ENCODE results near the gene DCTN3. TPM values are rescaled to one million over a fixed set of nuclear protein-coding genes. Genes with fewer than 3 reads are reported as not detected.

DCTN3 gene
- total and polyA plus RNA-seq, 3 experiments from 2014 or later, result 83.3 to 128 (median 83.4) TPM

GRCh38 chr9:34627716-34628655 lies 7.7 kb upstream of the DCTN3 start:
- Mint-ChIP-seq H3K27me3 (peaks cover 48 to 64% of the 10 kb centered on the region in 2 donors), H3K9me3 (no peaks in the 10 kb centered on the region), H3K4me3 (peak overlapping the region; percentile 80 to 89 (median 83)), H3K27ac (peak overlapping the region in 4 of 8 donors; percentile 17 to 51 (median 37)), H3K4me1 (peaks cover 19 to 25% (median 19%) of the 10 kb centered on the region in 3 donors), H3K36me3 (no peaks in the 10 kb centered on the region)
- Histone ChIP-seq H3K9me3 (ENCODE audit: low read length) (no peaks in the 10 kb centered on the region), H3K36me3 (ENCODE audit: insufficient read depth, low read length) (no peaks in the 10 kb centered on the region), H3K27me3 (ENCODE audit: insufficient read depth, low read length, poor library complexity, severe bottlenecking) (peaks cover 49% of the 10 kb centered on the region), H3K27ac (ENCODE audit: low read depth, low read length) (no peak overlapping the region), H3K4me1 (ENCODE audit: insufficient read depth, low read length) (peaks cover 16% of the 10 kb centered on the region), H3K4me3 (ENCODE audit: low read length) (peak overlapping the region; percentile 45)
- ChIA-PET CTCF (interaction anchor here (1.2 kb wide), 1 partner anchor 8 kb away, joined by 4 read pairs; the partner anchor contains the start of gene DCTN3), POLR2A (interaction anchor here (0.6 kb wide), 1 partner anchor 10 kb away, joined by 3 read pairs; the partner anchor contains the start of gene SIGMAR1)
- no peak for DNase-seq

DNA sequence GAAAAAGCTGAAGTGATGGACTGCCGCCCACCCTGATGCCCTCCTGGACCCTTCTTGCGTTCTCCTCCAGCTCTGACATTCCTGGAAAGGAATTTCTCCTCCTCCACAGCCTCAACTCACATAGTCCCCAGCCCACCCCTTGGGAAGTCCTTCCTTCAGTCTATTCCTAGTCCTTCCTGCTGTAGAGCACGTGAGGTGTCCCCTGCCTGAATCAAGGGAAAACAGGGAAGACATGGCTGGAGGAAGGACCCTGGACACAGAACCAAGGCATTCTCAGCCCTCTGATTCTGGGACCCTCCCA lies 4.8 kb upstream of the DCTN3 start:
- H3K4me1 Mint-ChIP-seq, result peaks cover 25 to 36% (median 27%) of the 10 kb centered on the region in 3 donors
- H3K4me3 Mint-ChIP-seq, result no peak overlapping the region
- Histone ChIP-seq H3K36me3 (ENCODE audit: insufficient read depth, low read length) (no peaks in the 10 kb centered on the region), H3K4me3 (ENCODE audit: low read length) (no peak overlapping the region), H3K27me3 (ENCODE audit: insufficient read depth, low read length, poor library complexity, severe bottlenecking) (peaks cover 59% of the 10 kb centered on the region), H3K4me1 (ENCODE audit: insufficient read depth, low read length) (peaks cover 23% of the 10 kb centered on the region), H3K27ac (ENCODE audit: low read depth, low read length) (no peak overlapping the region), H3K9me3 (ENCODE audit: low read length) (no peaks in the 10 kb centered on the region)
- no peaks in the 10 kb centered on the region for H3K9me3 Mint-ChIP-seq
- H3K36me3 Mint-ChIP-seq, result peaks cover 0 to 5% (median 0%) of the 10 kb centered on the region in 3 donors
- peaks cover 65 to 71% of the 10 kb centered on the region in 2 donors for H3K27me3 Mint-ChIP-seq
- no peak overlapping the region for H3K27ac Mint-ChIP-seq
- ChIA-PET CTCF (interaction anchor here (1.5 to 7.6 kb wide), 2 partner anchors 11 to 13 kb away, joined by 4 to 97 read pairs; partner anchors contain the start of genes RPP25L and SIGMAR1), POLR2A (no interaction called here)
- no peak for DNase-seq

GRCh38 chr9:34624475-34625185 lies 4.3 kb upstream of the DCTN3 start:
- Histone ChIP-seq H3K4me1 (ENCODE audit: insufficient read depth, low read length) (peaks cover 26% of the 10 kb centered on the region), H3K36me3 (ENCODE audit: insufficient read depth, low read length) (no peaks in the 10 kb centered on the region), H3K27ac (ENCODE audit: low read depth, low read length) (no peak overlapping the region), H3K27me3 (ENCODE audit: insufficient read depth, low read length, poor library complexity, severe bottlenecking) (peaks cover 59% of the 10 kb centered on the region), H3K9me3 (ENCODE audit: low read length) (no peaks in the 10 kb centered on the region), H3K4me3 (ENCODE audit: low read length) (no peak overlapping the region)
- no peaks in the 10 kb centered on the region for H3K9me3 Mint-ChIP-seq
- ChIA-PET CTCF (interaction anchor here (1.5 to 7.6 kb wide), 2 partner anchors 11 to 12 kb away, joined by 4 to 97 read pairs; partner anchors contain the start of genes RPP25L and SIGMAR1), POLR2A (no interaction called here)
- H3K27ac Mint-ChIP-seq, result no peak overlapping the region
- no peak for DNase-seq
- peaks cover 0 to 9% (median 0%) of the 10 kb centered on the region in 3 donors for H3K36me3 Mint-ChIP-seq
- H3K4me3 Mint-ChIP-seq, result no peak overlapping the region
- peaks cover 60 to 66% of the 10 kb centered on the region in 2 donors for H3K27me3 Mint-ChIP-seq
- peaks cover 29 to 41% (median 32%) of the 10 kb centered on the region in 3 donors for H3K4me1 Mint-ChIP-seq

DNA sequence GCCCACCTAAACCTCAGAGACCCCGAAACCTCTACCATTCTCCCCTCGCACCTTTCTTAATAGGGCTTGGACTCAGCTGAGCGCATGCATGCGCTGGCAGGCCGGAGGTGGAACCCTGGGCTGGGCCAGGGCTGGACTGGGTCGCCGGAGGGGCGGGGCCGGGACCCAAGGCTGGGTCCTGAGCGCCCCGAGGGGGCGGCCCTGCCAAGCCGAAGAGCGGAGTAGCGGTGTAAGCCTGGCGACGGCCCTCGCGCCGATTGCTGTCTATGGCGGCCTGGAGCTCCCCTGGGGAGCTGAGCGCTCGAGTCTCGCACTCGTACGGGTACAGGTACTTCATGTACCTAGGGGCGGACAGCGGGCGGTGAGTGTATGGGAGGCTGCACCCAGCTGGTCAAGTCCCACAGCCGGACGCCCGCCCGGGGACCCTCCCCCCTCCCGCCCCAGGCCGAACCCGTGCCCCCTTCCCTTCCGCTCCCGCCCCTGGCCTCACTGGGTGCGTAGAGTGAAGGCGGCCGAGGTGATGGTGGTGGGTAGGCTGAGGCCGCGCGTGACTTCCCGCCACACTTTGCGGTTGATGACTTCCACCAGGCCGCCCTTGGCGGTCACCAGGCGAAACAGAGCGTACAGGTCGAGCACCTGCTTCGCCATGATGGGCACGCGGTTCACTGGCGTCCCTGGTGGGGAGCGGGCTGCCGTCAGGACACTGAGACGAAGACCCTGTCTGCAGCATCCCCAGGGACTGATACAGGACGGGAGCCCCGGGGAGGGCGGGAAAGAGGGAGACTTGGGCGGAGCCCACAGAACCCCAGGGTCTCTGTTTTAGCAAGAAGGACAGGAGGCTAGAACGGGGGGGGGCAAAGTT lies 3.3 kb upstream of the DCTN3 start:
- POLR2A ChIA-PET, result interaction anchor here (0.6 kb wide), 1 partner anchor 42 kb away, joined by 3 read pairs; no protein-coding TSS in a partner anchor
- Histone ChIP-seq H3K4me1 (ENCODE audit: insufficient read depth, low read length) (peaks cover 29% of the 10 kb centered on the region), H3K9me3 (ENCODE audit: low read length) (no peaks in the 10 kb centered on the region), H3K36me3 (ENCODE audit: insufficient read depth, low read length) (no peaks in the 10 kb centered on the region), H3K27ac (ENCODE audit: low read depth, low read length) (no peak overlapping the region), H3K27me3 (ENCODE audit: insufficient read depth, low read length, poor library complexity, severe bottlenecking) (peaks cover 59% of the 10 kb centered on the region), H3K4me3 (ENCODE audit: low read length) (no peak overlapping the region)
- H3K4me1 Mint-ChIP-seq, result peaks cover 34 to 43% (median 36%) of the 10 kb centered on the region in 3 donors
- peaks cover 0 to 9% (median 0%) of the 10 kb centered on the region in 3 donors for H3K36me3 Mint-ChIP-seq
- DNase-seq, result no peak
- no peaks in the 10 kb centered on the region for H3K9me3 Mint-ChIP-seq
- peak overlapping the region in 5 of 7 donors; percentile 50 to 58 (median 54) for H3K4me3 Mint-ChIP-seq
- H3K27ac Mint-ChIP-seq, result peak overlapping the region in 1 of 8 donors; percentile 49
- H3K27me3 Mint-ChIP-seq, result peaks cover 53 to 58% of the 10 kb centered on the region in 2 donors
- CTCF ChIA-PET, result interaction anchor here (7.6 kb wide), 1 partner anchor 12 kb away, joined by 97 read pairs; the partner anchor contains the start of gene SIGMAR1

DNA sequence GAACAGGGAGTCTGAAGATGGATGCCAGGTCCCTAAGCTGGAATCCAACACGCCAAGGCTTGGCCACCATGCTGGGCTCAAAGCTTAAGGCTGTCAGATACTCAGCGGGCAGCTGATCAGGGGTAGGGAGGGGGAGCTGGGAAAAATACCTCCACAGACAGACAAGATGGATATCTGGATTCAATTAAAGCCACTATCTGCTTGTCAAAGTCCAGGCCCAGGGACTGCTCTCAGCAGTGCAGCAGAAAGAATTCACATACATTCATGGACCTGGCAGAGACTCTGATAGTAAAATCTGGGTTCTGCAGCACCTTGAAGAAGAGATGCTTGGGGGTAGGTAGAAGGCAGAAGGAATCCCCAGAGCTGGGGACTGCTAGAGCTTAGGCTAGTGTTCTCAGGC lies 5.2 kb downstream of the DCTN3 start:
- Mint-ChIP-seq H3K27ac (peak overlapping the region in 1 of 8 donors; percentile 81), H3K4me3 (peak overlapping the region in 1 of 7 donors; percentile 15), H3K9me3 (no peaks in the 10 kb centered on the region), H3K4me1 (peaks cover 35 to 47% (median 35%) of the 10 kb centered on the region in 3 donors), H3K27me3 (peaks cover 0 to 2% of the 10 kb centered on the region in 2 donors), H3K36me3 (peaks cover 6 to 67% (median 10%) of the 10 kb centered on the region in 3 donors)
- Histone ChIP-seq H3K4me3 (ENCODE audit: low read length) (no peak overlapping the region), H3K4me1 (ENCODE audit: insufficient read depth, low read length) (peaks cover 35% of the 10 kb centered on the region), H3K27me3 (ENCODE audit: insufficient read depth, low read length, poor library complexity, severe bottlenecking) (no peaks in the 10 kb centered on the region), H3K36me3 (ENCODE audit: insufficient read depth, low read length) (peaks cover 16% of the 10 kb centered on the region), H3K9me3 (ENCODE audit: low read length) (no peaks in the 10 kb centered on the region), H3K27ac (ENCODE audit: low read depth, low read length) (no peak overlapping the region)
- no peak for DNase-seq
- ChIA-PET CTCF (interaction anchor here (0.7 to 2.7 kb wide), 7 partner anchors 9 to 23 kb away, joined by 3 to 20 read pairs (median 5); partner anchors contain the start of gene SIGMAR1), POLR2A (no interaction called here)

DNA sequence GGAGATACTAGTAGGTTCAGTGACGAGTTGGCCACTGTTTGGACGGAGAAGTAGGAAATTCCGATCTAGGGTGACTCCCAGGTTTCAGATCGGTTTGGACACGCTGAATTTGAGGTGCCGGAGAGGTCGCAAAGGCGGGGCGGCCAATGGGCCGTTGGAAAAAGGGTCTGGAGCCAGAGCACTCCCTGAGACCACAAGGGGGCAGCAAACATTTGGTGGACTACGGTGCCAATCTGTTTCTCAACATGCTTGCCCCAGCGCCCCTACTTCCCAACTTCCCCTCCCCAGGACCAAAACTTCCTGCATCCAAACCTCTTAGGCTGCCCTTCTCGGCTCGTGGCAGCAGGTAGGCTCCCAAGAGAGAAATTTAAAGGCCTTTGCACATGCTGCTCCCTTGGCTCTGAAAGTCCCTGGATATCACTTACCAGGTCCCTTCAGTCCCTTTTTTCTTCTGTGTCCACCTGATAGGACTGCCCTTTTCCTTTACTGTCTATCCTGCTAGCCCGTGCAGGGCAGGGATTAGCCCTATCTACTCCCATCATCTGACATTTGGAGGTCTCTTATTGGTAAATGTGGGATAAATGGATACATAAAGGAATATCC lies 7.4 kb downstream of the DCTN3 start:
- Mint-ChIP-seq H3K36me3 (peaks cover 4 to 55% (median 14%) of the 10 kb centered on the region in 3 donors), H3K4me3 (peak overlapping the region; percentile 85 to 94 (median 88)), H3K27me3 (peaks cover 0 to 2% of the 10 kb centered on the region in 2 donors), H3K9me3 (no peaks in the 10 kb centered on the region), H3K4me1 (peaks cover 22 to 32% (median 26%) of the 10 kb centered on the region in 3 donors), H3K27ac (peak overlapping the region; percentile 3 to 95 (median 92))
- Histone ChIP-seq H3K27me3 (ENCODE audit: insufficient read depth, low read length, poor library complexity, severe bottlenecking) (no peaks in the 10 kb centered on the region), H3K27ac (ENCODE audit: low read depth, low read length) (peak overlapping the region; percentile 85), H3K9me3 (ENCODE audit: low read length) (no peaks in the 10 kb centered on the region), H3K4me1 (ENCODE audit: insufficient read depth, low read length) (peaks cover 22% of the 10 kb centered on the region), H3K36me3 (ENCODE audit: insufficient read depth, low read length) (peaks cover 14% of the 10 kb centered on the region), H3K4me3 (ENCODE audit: low read length) (peak overlapping the region; percentile 90)
- ChIA-PET CTCF (interaction anchor here (0.7 to 2.7 kb wide), 19 partner anchors 8 to 612 kb away, joined by 3 to 29 read pairs (median 6); partner anchors contain the start of genes CCL27, DCTN3, GALT and IL11RA), POLR2A (interaction anchor here (0.6 to 1.1 kb wide), 5 partner anchors 7 to 34 kb away, joined by 3 to 13 read pairs (median 4); partner anchors contain the start of genes DCTN3, GALT and SIGMAR1)
- DNase-seq, result peak; percentile 61 to 75 (median 63)
